HCT116 (cell line): ENCODE measurements around the gene LURAP1L. TPM values are rescaled to one million over a fixed set of nuclear protein-coding genes. Genes with fewer than 3 reads are reported as not detected.

Experiments
- ATAC-seq: fragments of 200-7000 bp; cut with Tn5 transposase; 2 replicates; pipeline ENCODE4 v1.9.1; 2020; ENCODE audit warnings: mild to moderate bottlenecking, moderate library complexity
- BruUV-seq: library from RNA; stranded (reverse); fragments of 400-500 nt; replicated peaks from 2 replicates; lab custom pipeline; 2021; lab: Mats Ljungman, UMichigan
- CTCF ChIA-PET: fragments of 300-600 bp; sonication (Branson Sonifier 250); formaldehyde crosslinking; loops from one replicate; lab custom pipeline; 2021; ENCODE audit warnings: antibody characterized with exemption; lab: Charles Lee
- POLR2A ChIA-PET: fragments of 300-600, 350-600 bp; sonication (Branson Sonifier 250); formaldehyde crosslinking; loops from one replicate; lab custom pipeline; 2021; ENCODE audit warnings: antibody characterized with exemption; lab: Charles Lee
- RAD21 ChIA-PET, 2 experiments: fragments of 300-600 bp; sonication (Branson Sonifier 250); formaldehyde crosslinking; loops; one replicate each; lab custom pipeline; 2023; ENCODE audit warnings: low total read pairs in 2 of 2; ENCODE audit not compliant: uncharacterized antibody in 2 of 2, unreplicated experiment in 2 of 2, low non-redundant PET in 1 of 2; lab: Charles Lee
- DNase-seq: peaks from one replicate; pipeline ENCODE4 v3.0.0-alpha.2; 2010; ENCODE audit warnings: low read depth, low spot score
- H2AFZ ChIP-seq: fragments of 200-600 bp; shearing (Covaris generic), sonication (generic); 2 replicates; pipeline ENCODE4 v1.6.1; 2017; ENCODE audit warnings: low read depth, mixed run types, mixed read lengths, antibody characterized with exemption, low read length; ENCODE audit not compliant: poor library complexity, severe bottlenecking
- H3K27ac ChIP-seq: 2 replicates; pipeline ENCODE4 v1.5.1; 2012; ENCODE audit warnings: low read depth, low read length
- H3K27me3 ChIP-seq: fragments of 200-600 bp; sonication (generic); 2 replicates; pipeline ENCODE4 v1.6.1; 2016; ENCODE audit warnings: mixed run types, low read length, mixed read lengths; ENCODE audit not compliant: insufficient read depth
- H3K36me3 ChIP-seq, 2 experiments: fragments of 200-500 bp in 1 of 2; fragments of 200-600 bp in 1 of 2; sonication (Bioruptor generic) in 1 of 2; sonication (generic) in 1 of 2; 2 replicates each; pipeline versions ENCODE4 v1.5.1 to v1.6.1; 2014 to 2016; ENCODE audit warnings: low read length in 2 of 2, inconsistent platforms in 1 of 2, mixed read lengths in 1 of 2, mixed run types in 1 of 2; ENCODE audit not compliant: insufficient read depth in 2 of 2, control insufficient read depth in 1 of 2
- H3K4me1 ChIP-seq, 2 experiments: fragments of 200-600 bp in 1 of 2; sonication (generic) in 1 of 2; 2 replicates each; pipeline versions ENCODE4 v1.5.1 to v1.6.1; 2012 to 2017; ENCODE audit warnings: low read length in 2 of 2, inconsistent platforms in 1 of 2, mild to moderate bottlenecking in 1 of 2, mixed read lengths in 1 of 2, mixed run types in 1 of 2, moderate library complexity in 1 of 2; ENCODE audit not compliant: insufficient read depth in 2 of 2, control insufficient read depth in 1 of 2
- H3K4me2 ChIP-seq: fragments of 200-600 bp; sonication (generic); 2 replicates; pipeline ENCODE4 v1.6.1; 2017; ENCODE audit warnings: mixed run types, low read length, mixed read lengths
- H3K4me3 ChIP-seq, 2 experiments: fragments of 200-600 bp in 1 of 2; sonication (generic) in 1 of 2; replicated peaks in 1 of 2; 2 replicates each; pipeline ENCODE4 v1.5.1; 2011 to 2016; ENCODE audit warnings: low read length in 2 of 2, control low read depth in 1 of 2, low read depth in 1 of 2, mild to moderate bottlenecking in 1 of 2, mixed read lengths in 1 of 2, mixed run types in 1 of 2
- H3K79me2 ChIP-seq: fragments of 200-600 bp; sonication (generic); 2 replicates; pipeline ENCODE4 v1.6.1; 2017; ENCODE audit warnings: mild to moderate bottlenecking, mixed run types, low read length, moderate library complexity, mixed read lengths; ENCODE audit not compliant: insufficient read depth
- H3K9ac ChIP-seq: fragments of 200-600 bp; sonication (generic); 2 replicates; pipeline ENCODE4 v1.6.1; 2016; ENCODE audit warnings: low read length, mixed read lengths
- H3K9me2 ChIP-seq: fragments of 200-600 bp; sonication (generic), shearing (Covaris generic); 2 replicates; pipeline ENCODE4 v1.6.1; 2017; ENCODE audit warnings: mixed run types, mild to moderate bottlenecking, moderate library complexity; ENCODE audit not compliant: insufficient read depth
- H3K9me3 ChIP-seq, 2 experiments: fragments of 200-500 bp in 1 of 2; fragments of 200-600 bp in 1 of 2; sonication (Bioruptor generic) in 1 of 2; sonication (generic) in 1 of 2; 2 replicates each; pipeline ENCODE4 v1.6.1; 2014 to 2017; ENCODE audit warnings: low read length in 2 of 2, mixed read lengths in 2 of 2, inconsistent platforms in 1 of 2, low read depth in 1 of 2, mild to moderate bottlenecking in 1 of 2, mixed run types in 1 of 2, moderate library complexity in 1 of 2; ENCODE audit not compliant: control insufficient read depth in 1 of 2, insufficient read depth in 1 of 2
- H4K20me1 ChIP-seq: fragments of 200-600 bp; sonication (generic), shearing (Covaris generic); 2 replicates; pipeline ENCODE4 v1.6.1; 2017; ENCODE audit warnings: mixed run types, mild to moderate bottlenecking, moderate library complexity; ENCODE audit not compliant: insufficient read depth
- ATF3 ChIP-seq: IDR thresholded peaks from 2 replicates; pipeline ENCODE4 v1.6.1; 2012
- CBX3 ChIP-seq: IDR thresholded peaks from 2 replicates; pipeline ENCODE4 v1.6.1; 2012; ENCODE audit warnings: low read depth
- EGR1 ChIP-seq: IDR thresholded peaks from 2 replicates; pipeline ENCODE4 v1.6.1; 2012; ENCODE audit warnings: low read depth
- EZH2phosphoT487 ChIP-seq: fragments of 200-600 bp; IDR thresholded peaks from 2 replicates; pipeline ENCODE4 v1.6.1; 2018; ENCODE audit warnings: antibody characterized with exemption, borderline replicate concordance
- FOSL1 ChIP-seq: IDR thresholded peaks from 2 replicates; pipeline ENCODE4 v1.6.1; 2012; ENCODE audit warnings: low read depth
- POLR2A ChIP-seq: IDR thresholded peaks from 2 replicates; pipeline ENCODE4 v1.7.0; 2011; ENCODE audit warnings: borderline replicate concordance; ENCODE audit not compliant: insufficient read depth, insufficient read length; ENCODE audit errors: extremely low read depth
- REST ChIP-seq: IDR thresholded peaks from 2 replicates; pipeline ENCODE4 v1.6.1; 2012; ENCODE audit warnings: low read depth
- SIN3A ChIP-seq: IDR thresholded peaks from 2 replicates; pipeline ENCODE4 v1.6.1; 2012; ENCODE audit warnings: low read depth
- TCF7L2 ChIP-seq: IDR thresholded peaks from 2 replicates; pipeline ENCODE4 v1.7.0; 2011; ENCODE audit warnings: borderline replicate concordance, inconsistent platforms; ENCODE audit not compliant: insufficient read depth, insufficient read length; ENCODE audit errors: extremely low read depth
- YY1 ChIP-seq: IDR thresholded peaks from 2 replicates; pipeline ENCODE4 v1.6.1; 2011; ENCODE audit warnings: low read length, low read depth, moderate library complexity, mild to moderate bottlenecking; ENCODE audit not compliant: insufficient replicate concordance; ENCODE audit errors: extremely low read depth
- ZBTB33 ChIP-seq: IDR thresholded peaks from 2 replicates; pipeline ENCODE4 v1.6.1; 2011; ENCODE audit warnings: mild to moderate bottlenecking, low read length, moderate library complexity; ENCODE audit not compliant: insufficient replicate concordance; ENCODE audit errors: extremely low read depth
- ZFX ChIP-seq: fragments of 450-650 bp; IDR thresholded peaks from 2 replicates; pipeline ENCODE4 v1.6.1; 2017
- intact Hi-C: fragments of 100-400 bp; cut with micrococcal nuclease; formaldehyde crosslinking; loops from 2 replicates; pipeline ENCODE4 v1.10.0; 2022
- total RNA-seq: library from RNA; stranded (reverse); gene quantifications from one replicate; pipeline ENCODE4 v1.2.1, GENCODE V29; 2021; ENCODE audit not compliant: unreplicated experiment

Gene LURAP1L
- total RNA-seq, 1 experiment from 2014 or later: 13.3 TPM

GRCh38 chr9:12814877-12815237 lies 40.0 kb downstream of the LURAP1L start:
- peak overlapping the region; percentile 53 for H3K9ac ChIP-seq
- H3K27me3 ChIP-seq: no peaks in the 10 kb centered on the region
- peaks cover 28 to 50% of the 10 kb centered on the region in 2 experiments; a peak in 3 of 4 replicates for H3K4me1 ChIP-seq
- H3K9me2 ChIP-seq: no peaks in the 10 kb centered on the region
- peak overlapping the region; percentile 73 for H3K4me2 ChIP-seq
- CTCF ChIA-PET: interaction anchor here (1.3 kb wide), 1 partner anchor 39 kb away, joined by 6 read pairs; no protein-coding TSS in a partner anchor
- intact Hi-C loops: loop anchor here (1.0 to 5.0 kb wide), 4 partner anchors 31 to 93 kb away; no protein-coding TSS in a partner anchor
- peak overlapping the region in 1 of 2 experiments; percentile 45; a peak in 1 of 4 replicates for H3K4me3 ChIP-seq
- BruUV-seq: TSS peak; percentile 86
- H2AFZ ChIP-seq: peak overlapping the region; percentile 85
- no peaks in the 10 kb centered on the region for H3K79me2 ChIP-seq
- H3K27ac ChIP-seq: peak overlapping the region; percentile 78
- H3K9me3 ChIP-seq: no peaks in the 10 kb centered on the region
- TF ChIP-seq REST (no peak), ZBTB33 (no peak), EGR1 (no peak), ZFX (no peak), SIN3A (no peak), YY1 (no peak), CBX3 (no peak), FOSL1 (no peak), TCF7L2 (no peak), EZH2phosphoT487 (no peak), ATF3 (no peak), POLR2A (no peak)
- TF ChIP-seq, all 23 proteins: peak for 0
- ATAC-seq (no peak), DNase-seq (no peak)
- POLR2A ChIA-PET: interaction anchor here (1.1 to 3.2 kb wide), 6 partner anchors 13 to 76 kb away, joined by 3 to 19 read pairs (median 4); partner anchors contain the start of gene LURAP1L
- RAD21 ChIA-PET: interaction anchor here in 1 of 2 experiments (2.4 kb wide), 1 partner anchor 30 kb away, joined by 8 read pairs; no protein-coding TSS in a partner anchor
- H4K20me1 ChIP-seq: no peaks in the 10 kb centered on the region
- H3K36me3 ChIP-seq: no peaks in the 10 kb centered on the region
